Measurements from ENCODE around the gene HOXB2.

HOXB2 gene

DNA sequence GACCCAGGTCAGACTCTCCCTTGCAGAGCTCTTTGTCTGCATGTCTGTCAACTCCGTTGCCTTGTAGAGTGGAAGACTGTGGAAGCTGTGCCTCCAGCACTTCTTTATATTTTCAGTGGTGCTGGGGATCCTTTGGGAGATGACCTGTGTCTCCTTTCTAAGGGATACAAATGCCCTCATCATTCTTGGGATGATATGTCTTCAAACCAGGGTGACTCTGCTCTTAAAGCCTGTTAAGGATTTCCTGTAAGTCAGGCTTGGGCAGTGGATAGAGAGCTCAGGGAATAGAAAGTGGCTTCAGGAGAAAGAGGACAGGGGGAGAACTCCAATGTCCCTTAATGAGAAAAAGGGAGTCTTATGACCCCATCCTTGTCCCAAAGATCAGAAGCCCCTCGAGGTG, 43.6 kb upstream of the HOXB2 start:
- H3K4me1 ChIP-seq (ENCODE audit: control insufficient read depth, low read length), result peaks cover 15% of the 10 kb centered on the region
- H4K20me1 ChIP-seq (ENCODE audit: control insufficient read depth, insufficient read depth, low read depth, low read length), result peaks cover 5% of the 10 kb centered on the region; the same call in 1 of the 2 replicates
- H3K9me2 ChIP-seq (replicated peaks; ENCODE audit: control insufficient read depth, low read length), result no peaks in the 10 kb centered on the region
- no peaks in the 10 kb centered on the region for H3K9me3 ChIP-seq (ENCODE audit: control insufficient read depth, insufficient read depth, low read length)
- H3K4me2 ChIP-seq (ENCODE audit: low read length), result no peak overlapping the region
- H3F3A ChIP-seq (ENCODE audit: control insufficient read depth, insufficient read depth), result no peaks in the 10 kb centered on the region
- no peak overlapping the region for H3K27ac ChIP-seq (ENCODE audit: low read depth, low read length)
- H3K79me2 ChIP-seq (ENCODE audit: control insufficient read depth, low read length), result no peaks in the 10 kb centered on the region
- no peak overlapping the region for H3K4me3 ChIP-seq (ENCODE audit: low read length)
- peaks cover 88% of the 10 kb centered on the region for H3K27me3 ChIP-seq (ENCODE audit: control insufficient read depth, low read length)
- H3K36me3 ChIP-seq (ENCODE audit: control insufficient read depth, low read length), result no peaks in the 10 kb centered on the region
- TF ChIP-seq CTCF (IDR thresholded peaks at IDR 0.05; ENCODE audit: low read depth, low read length, poor library complexity, severe bottlenecking), result no peak
- TF ChIP-seq EZH2phosphoT487 (IDR thresholded peaks at IDR 0.05; ENCODE audit: borderline replicate concordance, low read length), result no peak

- Histone ChIP-seq H3K4me1 (ENCODE audit: control insufficient read depth, low read length) (peaks cover 15% of the 10 kb centered on the region), H3K4me2 (ENCODE audit: low read length) (no peak overlapping the region), H3K79me2 (ENCODE audit: control insufficient read depth, low read length) (no peaks in the 10 kb centered on the region), H3K9me2 (replicated peaks; ENCODE audit: control insufficient read depth, low read length) (no peaks in the 10 kb centered on the region), H3K27ac (ENCODE audit: low read depth, low read length) (no peak overlapping the region), H3F3A (ENCODE audit: control insufficient read depth, insufficient read depth) (no peaks in the 10 kb centered on the region), H3K36me3 (ENCODE audit: control insufficient read depth, low read length) (no peaks in the 10 kb centered on the region), H4K20me1 (ENCODE audit: control insufficient read depth, insufficient read depth, low read depth, low read length) (peaks cover 7% of the 10 kb centered on the region; the same call in 1 of the 2 replicates), H3K27me3 (ENCODE audit: control insufficient read depth, low read length) (peaks cover 88% of the 10 kb centered on the region), H3K9me3 (ENCODE audit: control insufficient read depth, insufficient read depth, low read length) (no peaks in the 10 kb centered on the region), H3K4me3 (ENCODE audit: low read length) (no peak overlapping the region)
- no peak for TF ChIP-seq EZH2phosphoT487 (IDR thresholded peaks at IDR 0.05; ENCODE audit: borderline replicate concordance, low read length)
- TF ChIP-seq CTCF (IDR thresholded peaks at IDR 0.05; ENCODE audit: low read depth, low read length, poor library complexity, severe bottlenecking), result no peak
Observed at GRCh38 chr17:48588074-48588415, 43.1 kb upstream of the HOXB2 start.

- peaks cover 89% of the 10 kb centered on the region for H3K27me3 ChIP-seq (ENCODE audit: control insufficient read depth, low read length)
- H3K27ac ChIP-seq (ENCODE audit: low read depth, low read length), result no peak overlapping the region
- H3K79me2 ChIP-seq (ENCODE audit: control insufficient read depth, low read length), result no peaks in the 10 kb centered on the region
- TF ChIP-seq EZH2phosphoT487 (IDR thresholded peaks at IDR 0.05; ENCODE audit: borderline replicate concordance, low read length) (no peak), CTCF (IDR thresholded peaks at IDR 0.05; ENCODE audit: low read depth, low read length, poor library complexity, severe bottlenecking) (no peak)
- peaks cover 15% of the 10 kb centered on the region for H3K4me1 ChIP-seq (ENCODE audit: control insufficient read depth, low read length)
- no peaks in the 10 kb centered on the region for H3K36me3 ChIP-seq (ENCODE audit: control insufficient read depth, low read length)
- H3K4me2 ChIP-seq (ENCODE audit: low read length), result no peak overlapping the region
- H3K9me2 ChIP-seq (replicated peaks; ENCODE audit: control insufficient read depth, low read length), result no peaks in the 10 kb centered on the region
- H4K20me1 ChIP-seq (ENCODE audit: control insufficient read depth, insufficient read depth, low read depth, low read length), result peaks cover 7% of the 10 kb centered on the region; the same call in 1 of the 2 replicates
- H3K9me3 ChIP-seq (ENCODE audit: control insufficient read depth, insufficient read depth, low read length), result no peaks in the 10 kb centered on the region
- H3K4me3 ChIP-seq (ENCODE audit: low read length), result no peak overlapping the region
- H3F3A ChIP-seq (ENCODE audit: control insufficient read depth, insufficient read depth), result no peaks in the 10 kb centered on the region
Observed at GRCh38 chr17:48587276-48588073, 42.6 kb upstream of the HOXB2 start.

Data from DOHH2 (cell line).